GM19324 (cell line): ENCODE results near the gene FASTK.
"Not testable (repeated sequence)": the region's sequence is repeated elsewhere in the genome, so short reads cannot be mapped to it uniquely, and the experiment has no call there.

Experiments used
- ATAC-seq: cut with Tn5 transposase; IDR thresholded peaks from one replicate; pipeline ENCODE4 v1.9.1; 2021; ENCODE audit warnings: mild to moderate bottlenecking, moderate library complexity; ENCODE audit not compliant: unreplicated experiment, low FRiP score

FASTK gene

DNA sequence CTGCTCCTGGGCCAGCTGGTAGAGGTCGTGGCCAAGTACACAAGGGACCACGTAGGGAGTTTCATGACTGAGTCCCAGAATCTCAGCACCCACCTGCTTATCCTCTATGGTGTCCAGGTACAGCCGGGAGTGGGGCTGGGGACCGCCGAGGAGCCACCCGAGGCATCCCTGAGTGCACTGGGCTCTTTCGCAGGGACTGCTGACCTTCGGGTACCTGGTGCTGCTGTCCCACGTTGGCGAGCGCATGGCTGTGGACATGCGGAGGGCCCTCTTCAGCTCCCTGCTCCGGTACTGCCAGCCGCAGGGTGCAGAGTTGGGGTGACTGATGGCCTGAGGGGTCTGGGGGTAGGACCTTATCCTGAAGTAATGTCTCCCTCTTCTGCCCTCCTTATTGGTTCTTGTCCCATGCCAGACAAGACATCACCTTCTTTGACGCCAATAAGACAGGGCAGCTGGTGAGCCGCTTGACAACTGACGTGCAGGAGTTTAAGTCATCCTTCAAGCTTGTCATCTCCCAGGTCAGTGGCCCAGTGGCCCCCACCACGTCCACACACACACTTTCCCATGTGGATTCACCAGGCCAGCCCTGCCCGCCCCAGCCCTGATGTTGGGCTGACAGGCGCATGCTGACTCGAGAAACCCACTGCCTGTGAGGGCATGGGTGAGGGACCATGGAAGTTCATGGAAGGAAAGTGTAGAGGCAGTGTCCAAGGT, 46.1 kb downstream of the FASTK start:
- no peak for ATAC-seq

DNA sequence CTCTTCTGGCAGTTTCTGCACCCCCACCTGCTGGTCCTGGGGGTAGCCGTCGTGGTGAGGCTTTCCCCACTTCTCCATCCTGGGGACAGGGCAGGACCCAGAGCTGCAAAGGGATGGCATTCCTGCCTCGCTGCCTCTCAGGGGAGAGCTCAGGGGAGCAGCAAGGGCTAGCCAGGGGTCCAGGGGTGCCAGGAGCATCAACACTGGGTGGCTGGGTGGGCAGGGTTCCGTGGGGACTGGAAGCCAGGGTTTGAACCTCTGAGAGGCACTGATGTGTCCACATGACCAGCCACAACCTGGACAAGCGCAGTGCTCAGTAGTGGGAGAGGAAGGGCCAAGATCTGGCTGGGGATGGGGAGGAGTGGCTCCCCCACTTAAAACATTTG, 46.8 kb downstream of the FASTK start:
- ATAC-seq, result no peak

DNA sequence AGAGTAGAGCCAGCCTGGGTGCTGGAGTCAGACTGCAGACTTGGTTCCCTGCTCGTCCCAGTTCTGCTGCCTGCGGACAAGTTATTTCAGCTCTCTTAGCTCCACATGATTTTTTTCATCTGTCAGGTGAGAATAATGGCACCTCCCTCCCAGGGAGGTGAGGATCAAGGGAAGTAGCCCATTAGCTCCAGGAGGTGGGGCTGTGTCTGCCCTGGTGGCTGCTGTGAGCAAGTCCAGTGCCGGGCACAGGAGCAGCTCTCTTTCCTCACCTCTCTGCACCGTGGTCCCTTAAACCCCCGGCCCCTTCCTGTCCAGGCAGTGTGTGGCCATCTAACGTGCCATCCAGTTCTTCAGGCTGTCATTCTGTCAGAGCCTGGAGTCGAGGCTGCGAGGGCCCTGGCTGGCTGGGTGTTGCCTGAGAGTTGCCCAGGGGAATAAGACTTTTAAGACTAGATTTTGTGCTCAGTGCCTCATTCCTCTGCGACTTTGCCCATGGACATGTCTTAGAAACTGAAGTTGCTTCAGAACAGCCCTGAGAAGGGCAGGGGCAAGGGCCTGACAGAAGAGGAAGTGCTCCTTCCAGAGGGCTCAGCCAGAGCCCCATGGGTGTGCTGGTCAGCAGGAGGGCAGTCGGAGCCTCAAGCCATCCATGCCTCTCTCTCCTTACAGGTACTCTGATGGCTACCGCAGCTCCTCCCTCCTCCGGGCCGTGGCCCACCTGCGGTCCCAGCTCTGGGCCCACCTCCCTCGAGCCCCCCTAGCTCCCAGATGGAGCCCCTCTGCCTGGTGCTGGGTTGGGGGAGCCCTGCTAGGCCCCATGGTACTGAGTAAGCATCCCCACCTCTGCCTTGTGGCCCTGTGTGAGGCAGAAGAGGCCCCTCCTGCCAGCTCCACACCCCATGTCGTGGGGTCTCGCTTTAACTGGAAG, 47.4 kb downstream of the FASTK start:
- ATAC-seq, result no peak

DNA sequence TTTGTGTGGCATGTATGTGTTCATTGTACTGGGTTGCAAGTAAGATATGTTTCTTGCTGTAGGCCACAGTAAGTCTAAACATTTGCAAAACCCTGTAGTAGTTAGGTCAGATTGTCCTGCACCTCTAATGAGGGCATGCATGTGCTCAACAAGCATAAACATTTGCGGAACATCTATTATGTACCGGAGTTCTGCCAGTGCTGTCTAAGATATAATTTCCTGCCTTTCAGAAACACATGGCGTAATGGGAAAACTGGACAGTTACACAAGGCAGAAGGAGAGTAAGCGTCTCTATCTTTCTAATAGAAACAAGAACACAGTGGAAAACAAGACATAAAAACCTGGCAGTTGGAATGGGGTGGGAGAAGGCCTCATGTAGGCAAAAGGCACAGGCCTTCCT, 49.6 kb downstream of the FASTK start:
- ATAC-seq, result no peak

DNA sequence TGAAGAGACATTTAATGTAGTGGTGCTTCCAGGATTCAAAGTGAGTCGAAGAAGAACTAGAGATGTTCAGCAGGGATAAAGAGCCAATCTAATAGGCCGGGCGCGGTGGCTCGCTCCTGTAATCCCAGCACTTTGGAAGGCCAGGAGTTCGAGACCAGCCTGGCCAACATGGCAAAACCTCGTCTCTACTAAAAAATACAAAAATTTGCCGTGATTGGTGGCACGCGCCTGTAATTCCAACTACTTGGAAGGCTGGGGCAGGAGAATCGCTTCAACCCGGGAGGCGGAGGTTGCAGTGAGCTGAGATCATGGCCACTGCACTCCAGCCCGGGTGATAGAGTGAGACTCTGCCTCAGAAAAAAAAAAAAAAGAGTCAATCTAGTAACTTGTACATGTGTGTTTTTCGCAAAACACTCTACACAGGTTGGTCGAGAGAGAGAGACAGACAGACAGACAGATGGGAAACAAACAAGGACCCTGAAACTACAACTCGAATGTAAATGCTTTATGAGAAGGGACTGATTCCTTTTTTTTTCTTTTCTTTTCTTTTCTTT, 51.6 kb downstream of the FASTK start:
- no peak for ATAC-seq

DNA sequence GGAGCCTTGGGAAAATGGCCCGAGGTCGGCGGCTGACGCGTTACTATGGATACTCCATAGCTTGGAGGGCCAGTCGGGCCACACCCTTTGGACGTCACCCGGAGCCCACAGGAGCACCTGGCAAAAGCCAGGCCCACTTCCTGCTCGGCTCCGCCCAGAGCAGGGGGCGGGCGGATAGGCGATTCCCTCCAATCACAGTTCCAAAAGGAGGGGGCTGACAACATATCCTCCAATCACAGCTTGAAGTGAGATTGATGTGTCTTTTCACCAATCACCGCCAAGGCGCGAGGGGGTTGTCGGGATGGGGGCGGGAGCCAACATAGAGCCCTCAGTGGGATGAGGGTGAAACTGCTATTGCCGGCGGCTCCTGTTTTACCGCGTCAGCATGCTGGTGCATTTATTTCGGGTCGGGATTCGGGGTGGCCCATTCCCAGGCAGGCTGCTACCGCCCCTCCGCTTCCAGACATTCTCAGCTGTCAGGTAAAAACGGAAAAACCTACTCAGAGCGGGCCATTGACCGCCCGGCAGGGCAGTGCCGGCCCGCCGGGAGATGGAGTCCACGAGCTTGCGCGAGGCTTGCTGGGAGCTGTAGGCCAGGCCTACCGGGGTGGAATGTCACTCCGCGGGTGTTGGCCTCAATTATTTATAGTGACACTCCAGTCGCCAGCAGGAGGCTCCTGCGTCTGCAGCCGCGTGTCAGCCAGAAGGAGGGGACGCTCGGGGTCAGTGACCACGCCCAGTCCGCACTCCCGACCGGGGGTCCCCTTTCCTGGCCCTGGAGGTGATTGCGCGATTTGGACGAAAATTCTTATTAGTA, 52.3 kb downstream of the FASTK start, which contains the start of gene ABCB8:
TSS of gene ABCB8 (plus strand) at position 320 of the 817 bp plus-strand sequence. CDS start at position 386, 66 bp downstream.
- ATAC-seq, result peak; percentile 96

DNA sequence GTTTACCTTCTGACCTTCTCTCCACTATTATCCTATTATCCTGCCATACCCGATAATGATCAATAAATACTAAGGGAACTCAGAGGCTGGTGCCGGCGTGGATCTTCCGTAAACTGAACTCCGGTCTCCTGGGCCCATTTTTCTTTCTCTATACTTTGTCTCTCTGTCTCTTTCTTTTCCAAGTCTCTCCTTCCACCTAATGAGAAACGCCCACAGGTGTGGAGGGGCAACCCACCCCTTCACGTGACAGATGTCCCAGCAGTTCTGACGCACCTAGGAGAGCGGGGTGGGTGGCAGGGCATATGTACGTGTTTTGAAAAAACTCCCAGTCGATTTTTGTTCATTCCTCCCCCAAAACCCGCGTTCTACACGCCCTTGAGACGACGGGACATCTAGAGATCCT, 52.9 kb downstream of the FASTK start:
- ATAC-seq, result not testable (repeated sequence)

DNA sequence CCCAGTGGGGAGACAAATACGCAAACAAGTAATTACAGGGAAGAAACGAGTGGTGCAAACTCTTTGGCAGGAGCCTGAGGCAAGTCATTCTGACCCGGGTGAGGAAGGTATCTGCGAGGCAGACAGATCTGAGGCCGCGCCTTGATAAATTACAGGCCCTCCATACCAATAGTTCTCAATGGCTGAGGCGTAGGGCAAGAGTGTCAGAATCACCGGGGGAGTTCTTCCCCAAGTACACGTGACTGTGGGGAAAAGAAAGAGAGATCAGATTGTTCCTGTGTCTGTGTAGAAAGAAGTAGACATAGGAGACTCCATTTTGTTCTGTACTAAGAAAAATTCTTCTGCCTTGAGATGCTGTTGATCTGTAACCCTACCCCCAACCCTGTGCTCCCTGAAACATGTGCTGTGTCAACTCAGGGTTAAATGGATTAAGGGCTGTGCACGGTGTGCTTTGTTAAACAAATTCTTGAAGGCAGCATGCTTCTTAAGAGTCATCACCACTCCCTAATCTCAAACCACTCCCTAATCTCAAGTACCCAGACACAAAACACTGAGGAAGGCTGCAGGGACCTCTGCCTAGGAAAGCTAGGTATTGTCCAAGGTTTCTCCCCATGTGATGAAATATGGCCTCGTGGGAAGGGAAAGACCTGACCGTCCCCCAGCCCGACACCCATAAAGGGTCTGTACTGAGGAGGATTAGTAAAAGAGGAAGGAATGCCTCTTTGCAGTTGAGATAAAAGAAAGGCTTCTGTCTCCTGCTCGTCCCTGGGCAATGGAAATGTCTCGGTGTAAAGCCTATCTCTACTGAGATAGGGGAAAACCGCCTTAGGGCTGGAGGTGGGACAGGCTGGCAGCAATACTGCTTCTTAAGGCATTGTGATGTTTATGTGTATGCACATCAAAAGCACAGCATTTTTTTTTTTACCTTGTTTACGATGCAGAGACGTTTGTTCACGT, 53.6 kb downstream of the FASTK start:
- not testable (repeated sequence) for ATAC-seq
